ENCODE results near the gene ACTMAP. TPM values are rescaled to one million over a fixed set of nuclear protein-coding genes. Genes with fewer than 3 reads are reported as not detected.

Gene ACTMAP
- total RNA-seq (2022) (28.0 and 29.2 TPM in 2 replicates), Bru-seq, nascent RNA (percentile 66 among the genes with signal in this experiment), BruChase-seq, experiment 1, labeled RNA remaining after a 2-hour chase (percentile 72 among the genes with signal in this experiment), BruChase-seq, experiment 2, labeled RNA remaining after a 6-hour chase (percentile 80 among the genes with signal in this experiment)
- long read RNA-seq, partial matches to known transcripts, result 8 of 28 reads
- long read RNA-seq, other reads (novel, unspliced or antisense), result 16 of 28 reads

- peak within 1 kb of the TSS; percentile 93 for H3K4me3 Mint-ChIP-seq (ENCODE audit: unreplicated experiment)
- H3K4me1 Mint-ChIP-seq (ENCODE audit: low read depth, unreplicated experiment), result peaks cover 27% of the 10 kb centered on the region
- H3K4me3 ChIP-seq (ENCODE audit: low read depth, low read length), result peak within 1 kb of the TSS; percentile 73
- peaks cover under 1% of the 10 kb centered on the region; the same call in 1 of the 2 replicates for H3K36me3 ChIP-seq (ENCODE audit: control insufficient read depth, insufficient read depth, low read length)
- peak; percentile 100 for DNase-seq
- H3K4me1 ChIP-seq, result peaks cover 28% of the 10 kb centered on the region
- no peaks in the 10 kb centered on the region for H3K27me3 Mint-ChIP-seq (ENCODE audit: insufficient read depth, unreplicated experiment)
- H3K36me3 Mint-ChIP-seq (ENCODE audit: insufficient read depth, unreplicated experiment), result peaks cover 65% of the 10 kb centered on the region
- H3K27me3 ChIP-seq (replicated peaks; ENCODE audit: control insufficient read depth, insufficient read depth, low read length), result no peaks in the 10 kb centered on the region
- intact Hi-C loops (cut with micrococcal nuclease; ENCODE audit: unreplicated experiment), result loop anchor here (1.0 to 10.0 kb wide), 3 partner anchors 48 to 85 kb away; partner anchors contain the start of gene NUMBL
- CTCF ChIA-PET, result interaction anchor here (0.6 to 1.9 kb wide), 8 partner anchors 27 to 454 kb away, joined by 3 to 8 read pairs (median 4); partner anchors contain the start of gene EGLN2
- POLR2A ChIA-PET, result interaction anchor here (0.5 to 3.7 kb wide), 26 partner anchors 10 to 1338 kb away, joined by 3 to 147 read pairs (median 5); partner anchors contain the start of genes BLVRB, COQ8B, EGLN2 and ITPKC
- TSS peak; percentile 83 for BruUV-seq (replicated peaks)
- peak within 1 kb of the TSS; percentile 98 for H3K27ac Mint-ChIP-seq (ENCODE audit: unreplicated experiment)
- no peak for TF ChIP-seq CTCF (IDR thresholded peaks at IDR 0.05; ENCODE audit: insufficient read depth in 1 of 2, low read depth in 1 of 2, low read length in 1 of 2, severe bottlenecking in 1 of 2, unreplicated experiment in 1 of 2)
- no peaks in the 10 kb centered on the region for H3K9me3 Mint-ChIP-seq (ENCODE audit: unreplicated experiment)
- H3K9me3 ChIP-seq, result no peaks in the 10 kb centered on the region
Measured at GRCh38 chr19:40750058-40750873, at the start of gene ACTMAP. Gene ACTMAP (minus strand): TSS chr19:40750477. CDS start chr19:40749803, 674 bp downstream.

- H3K4me3 Mint-ChIP-seq (ENCODE audit: unreplicated experiment), result peak overlapping the region; percentile 100
- Histone ChIP-seq H3K4me1 (peaks cover 15% of the 10 kb centered on the region), H3K9me3 (no peaks in the 10 kb centered on the region), H3K27me3 (replicated peaks; ENCODE audit: control insufficient read depth, insufficient read depth, low read length) (no peaks in the 10 kb centered on the region), H3K4me3 (ENCODE audit: low read depth, low read length) (peak overlapping the region; percentile 97), H3K36me3 (ENCODE audit: control insufficient read depth, insufficient read depth, low read length) (peaks cover 15% of the 10 kb centered on the region)
- peak in 1 of 2 experiments; percentile 58 for DNase-seq
- no peaks in the 10 kb centered on the region for H3K9me3 Mint-ChIP-seq (ENCODE audit: unreplicated experiment)
- peaks cover 17% of the 10 kb centered on the region for H3K4me1 Mint-ChIP-seq (ENCODE audit: low read depth, unreplicated experiment)
- H3K36me3 Mint-ChIP-seq (ENCODE audit: insufficient read depth, unreplicated experiment), result peaks cover 64% of the 10 kb centered on the region
- intact Hi-C loops (cut with micrococcal nuclease; ENCODE audit: unreplicated experiment), result loop anchor here (2.0 kb wide), 3 partner anchors 83 to 465 kb away; partner anchors contain the start of genes COQ8B, HNRNPUL1 and ITPKC
- BruUV-seq (replicated peaks), result no TSS peak
- H3K27me3 Mint-ChIP-seq (ENCODE audit: insufficient read depth, unreplicated experiment), result no peaks in the 10 kb centered on the region
- H3K27ac Mint-ChIP-seq (ENCODE audit: unreplicated experiment), result peak overlapping the region; percentile 96
- POLR2A ChIA-PET, result interaction anchor here (1.1 to 2.8 kb wide), 5 partner anchors 11 to 83 kb away, joined by 3 to 39 read pairs (median 7); partner anchors contain the start of genes ACTMAP, COQ8B, ITPKC and RAB4B
- TF ChIP-seq CTCF (IDR thresholded peaks at IDR 0.05; ENCODE audit: insufficient read depth in 1 of 2, low read depth in 1 of 2, low read length in 1 of 2, severe bottlenecking in 1 of 2, unreplicated experiment in 1 of 2), result no peak
- CTCF ChIA-PET, result interaction anchor here (1.5 kb wide), 2 partner anchors 23 to 137 kb away, joined by 5 to 11 read pairs; no protein-coding TSS in a partner anchor
Measured at GRCh38 chr19:40799558-40800338, 49.5 kb upstream of the ACTMAP start.

Data from Caco-2 (cell line).